ENCODE data around the gene ATXN7L3. TPM values are rescaled to one million over a fixed set of nuclear protein-coding genes. Genes with fewer than 3 reads are reported as not detected.

Gene ATXN7L3
- total RNA-seq, 2 experiments from 2014 or later = 102 to 104 TPM

GRCh38 chr17:44191369-44191768 lies 8.3 kb downstream of the ATXN7L3 start:
- CTCF ChIA-PET = no interaction called here
- POLR2A ChIA-PET = interaction anchor here (0.6 kb wide), 1 partner anchor 8 kb away, joined by 4 read pairs; the partner anchor contains the start of gene ATXN7L3

GRCh38 chr17:44190481-44190880 lies 9.2 kb downstream of the ATXN7L3 start:
- POLR2A ChIA-PET = no interaction called here

DNA sequence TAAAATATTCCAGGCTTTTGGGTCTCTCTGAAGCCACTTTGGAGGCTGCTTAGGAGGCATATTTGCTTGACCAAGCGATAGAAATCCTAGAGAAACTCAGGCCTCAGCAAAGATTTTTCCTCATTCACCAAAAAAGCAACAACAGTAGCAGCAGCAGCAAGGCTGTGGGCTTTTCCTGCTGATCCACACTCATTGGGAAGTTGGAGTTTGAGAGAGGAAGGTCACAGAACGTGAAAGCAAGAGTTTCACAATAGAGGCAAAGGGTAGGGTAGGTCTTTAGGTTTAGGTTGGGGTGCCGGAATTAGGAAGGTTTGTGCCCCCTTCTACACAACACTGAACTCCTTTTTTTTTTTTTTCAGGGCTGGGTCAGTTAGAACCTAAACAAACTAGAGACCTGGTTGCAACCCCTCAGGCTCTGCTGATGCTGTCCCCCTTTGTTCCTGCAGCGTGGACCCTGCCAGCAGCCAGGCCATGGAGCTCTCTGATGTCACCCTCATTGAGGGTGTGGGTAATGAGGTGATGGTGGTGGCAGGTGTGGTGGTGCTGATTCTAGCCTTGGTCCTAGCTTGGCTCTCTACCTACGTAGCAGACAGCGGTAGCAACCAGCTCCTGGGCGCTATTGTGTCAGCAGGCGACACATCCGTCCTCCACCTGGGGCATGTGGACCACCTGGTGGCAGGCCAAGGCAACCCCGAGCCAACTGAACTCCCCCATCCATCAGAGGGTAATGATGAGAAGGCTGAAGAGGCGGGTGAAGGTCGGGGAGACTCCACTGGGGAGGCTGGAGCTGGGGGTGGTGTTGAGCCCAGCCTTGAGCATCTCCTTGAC lies 10.9 kb downstream of the ATXN7L3 start:
- CTCF ChIA-PET = interaction anchor here (0.7 to 5.5 kb wide), 3 partner anchors 10 to 265 kb away, joined by 3 to 19 read pairs (median 3); no protein-coding TSS in a partner anchor

More at GRCh38 chr17:44190481-44190880, 9.2 kb downstream of the ATXN7L3 start:
- CTCF ChIA-PET = interaction anchor here (0.6 kb wide), 1 partner anchor 70 kb away, joined by 6 read pairs; no protein-coding TSS in a partner anchor

GRCh38 chr17:44187131-44187899 lies 12.4 kb downstream of the ATXN7L3 start:
- CTCF ChIA-PET = interaction anchor here (0.8 to 5.5 kb wide), 7 partner anchors 11 to 64 kb away, joined by 3 to 19 read pairs (median 5); partner anchors contain the start of gene HDAC5
- POLR2A ChIA-PET = interaction anchor here (0.7 to 2.0 kb wide), 8 partner anchors 11 to 198 kb away, joined by 3 to 7 read pairs (median 4); partner anchors contain the start of genes HDAC5 and UBTF

More for the DNA sequence above, 10.9 kb downstream of the ATXN7L3 start:
- POLR2A ChIA-PET = interaction anchor here (0.7 kb wide), 1 partner anchor 10 kb away, joined by 10 read pairs; no protein-coding TSS in a partner anchor

- POLR2A ChIA-PET = interaction anchor here (0.6 to 2.0 kb wide), 14 partner anchors 10 to 1128 kb away, joined by 3 to 15 read pairs (median 4); partner anchors contain the start of genes HDAC5 and UBTF
- CTCF ChIA-PET = interaction anchor here (0.8 to 5.5 kb wide), 11 partner anchors 12 to 180 kb away, joined by 3 to 19 read pairs (median 5); partner anchors contain the start of genes GRN and HDAC5
Observed at GRCh38 chr17:44186307-44187130, 13.2 kb downstream of the ATXN7L3 start, which contains the start of gene TMUB2. Gene TMUB2 (plus strand): TSS chr17:44186972. CDS start chr17:44187709, 737 bp downstream.

GRCh38 chr17:44184212-44184810 lies 15.4 kb downstream of the ATXN7L3 start:
- POLR2A ChIA-PET = interaction anchor here (0.7 kb wide), 1 partner anchor 57 kb away, joined by 3 read pairs; no protein-coding TSS in a partner anchor
- CTCF ChIA-PET = interaction anchor here (1.1 to 5.5 kb wide), 5 partner anchors 11 to 147 kb away, joined by 3 to 19 read pairs (median 7); no protein-coding TSS in a partner anchor

- CTCF ChIA-PET = interaction anchor here (2.0 to 5.5 kb wide), 2 partner anchors 14 to 27 kb away, joined by 7 to 19 read pairs; no protein-coding TSS in a partner anchor
- POLR2A ChIA-PET = interaction anchor here (0.6 kb wide), 2 partner anchors 149 to 320 kb away, joined by 3 read pairs; no protein-coding TSS in a partner anchor
Observed at GRCh38 chr17:44183024-44183423, 16.7 kb downstream of the ATXN7L3 start.

DNA sequence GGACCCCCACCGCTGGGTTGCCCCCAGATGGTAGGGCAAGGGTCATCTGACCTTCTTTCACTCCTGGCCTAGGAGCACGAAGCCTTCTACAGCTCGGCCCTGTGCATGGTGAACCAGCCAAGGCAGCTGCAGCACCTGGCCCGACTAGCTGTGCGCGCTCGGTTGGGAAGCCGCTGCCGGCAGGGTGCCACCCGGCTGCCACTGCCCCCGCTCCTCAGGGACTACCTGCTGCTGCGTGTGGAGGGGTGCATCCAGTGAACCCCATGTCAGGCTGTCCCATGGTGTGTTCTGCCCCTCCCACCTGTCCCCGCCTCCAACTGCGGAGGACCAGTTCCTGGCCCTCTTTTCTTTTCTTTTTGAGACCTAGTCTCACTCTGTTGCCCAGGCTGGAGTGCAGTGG lies 21.6 kb downstream of the ATXN7L3 start:
- ChIA-PET CTCF (interaction anchor here (0.5 kb wide), 1 partner anchor 109 kb away, joined by 3 read pairs; no protein-coding TSS in a partner anchor), POLR2A (no interaction called here)

GRCh38 chr17:44177640-44178039 lies 22.0 kb downstream of the ATXN7L3 start:
- CTCF ChIA-PET = interaction anchor here (0.5 kb wide), 1 partner anchor 108 kb away, joined by 3 read pairs; no protein-coding TSS in a partner anchor
- POLR2A ChIA-PET = no interaction called here

- CTCF ChIA-PET = no interaction called here
Observed at GRCh38 chr17:44176671-44177501, 22.8 kb downstream of the ATXN7L3 start.

DNA sequence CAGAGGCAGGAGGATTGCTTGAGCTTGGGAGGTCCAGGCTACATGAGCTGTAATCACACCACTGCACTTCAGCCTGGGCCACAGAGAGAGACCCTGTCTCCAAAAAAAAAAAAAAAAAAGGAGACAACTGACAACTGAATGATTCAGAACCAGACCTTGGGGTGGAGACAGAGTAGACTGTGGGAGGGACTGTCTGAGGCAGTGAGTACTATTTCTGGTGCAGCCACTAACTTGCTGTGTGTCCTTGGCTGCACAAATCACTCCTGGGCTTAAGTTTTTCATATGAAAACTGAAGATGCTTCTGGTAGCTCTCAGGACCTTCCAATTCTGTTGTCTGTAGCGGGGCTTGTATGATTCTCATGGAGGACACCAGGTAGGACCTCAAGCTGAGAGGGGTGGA lies 23.4 kb downstream of the ATXN7L3 start:
- ChIA-PET POLR2A (interaction anchor here (0.6 kb wide), 1 partner anchor 10 kb away, joined by 3 read pairs; no protein-coding TSS in a partner anchor), CTCF (no interaction called here)

More at GRCh38 chr17:44176671-44177501, 22.8 kb downstream of the ATXN7L3 start:
- POLR2A ChIA-PET = interaction anchor here (0.6 kb wide), 1 partner anchor 9 kb away, joined by 3 read pairs; no protein-coding TSS in a partner anchor

DNA sequence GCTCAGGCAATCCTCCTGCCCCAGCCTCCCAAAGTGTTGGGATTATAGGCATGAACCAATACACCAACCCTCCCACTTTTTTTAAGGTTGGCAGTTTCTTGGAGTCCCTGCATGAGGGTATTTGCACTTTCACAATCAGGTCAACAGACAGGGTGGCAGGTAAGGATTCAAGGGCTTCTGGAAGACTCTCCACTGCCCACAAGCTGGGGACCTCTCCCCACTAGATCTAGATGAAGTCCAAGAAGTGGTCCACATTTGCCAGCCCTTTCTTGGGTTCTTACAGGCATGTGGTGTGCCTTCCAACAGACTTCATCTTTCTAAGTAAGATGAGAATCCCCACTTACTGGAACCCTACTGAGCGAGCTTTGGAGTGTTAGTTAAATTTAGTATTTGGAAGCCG lies 25.3 kb downstream of the ATXN7L3 start:
- POLR2A ChIA-PET = interaction anchor here (0.6 kb wide), 1 partner anchor 691 kb away, joined by 4 read pairs; no protein-coding TSS in a partner anchor
- CTCF ChIA-PET = interaction anchor here (0.7 to 1.3 kb wide), 2 partner anchors 12 to 186 kb away, joined by 3 read pairs; partner anchors contain the start of gene TMUB2

DNA sequence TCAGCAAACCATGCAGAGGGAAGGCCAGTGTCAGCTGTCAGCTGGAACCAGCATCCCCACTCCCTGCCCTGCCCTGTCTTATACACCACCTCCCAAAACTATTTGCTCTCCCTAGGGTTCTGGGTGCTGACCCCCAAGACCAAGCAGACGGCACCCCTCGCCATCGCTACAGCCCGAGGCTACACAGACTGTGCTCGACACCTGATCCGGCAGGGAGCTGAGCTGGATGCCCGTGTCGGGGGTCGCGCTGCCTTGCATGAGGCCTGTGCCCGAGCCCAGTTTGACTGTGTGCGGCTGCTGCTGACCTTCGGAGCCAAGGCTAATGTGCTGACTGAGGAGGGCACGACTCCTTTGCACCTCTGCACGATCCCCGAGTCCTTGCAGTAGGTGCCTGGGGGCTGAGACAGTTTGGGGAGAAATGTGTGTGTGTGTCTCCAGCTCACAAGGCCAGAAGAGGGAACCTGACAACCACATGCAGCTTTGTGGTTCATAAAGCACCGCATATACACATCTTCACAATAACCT lies 27.7 kb downstream of the ATXN7L3 start:
- ChIA-PET POLR2A (interaction anchor here (0.6 kb wide), 1 partner anchor 259 kb away, joined by 3 read pairs; no protein-coding TSS in a partner anchor), CTCF (no interaction called here)

GRCh38 chr17:44170499-44171201 lies 29.0 kb downstream of the ATXN7L3 start, which contains the start of gene ASB16:
Gene ASB16 (plus strand): TSS chr17:44170704. CDS start chr17:44170790, 86 bp downstream.
- CTCF ChIA-PET = interaction anchor here (1.3 to 1.7 kb wide), 3 partner anchors 30 to 227 kb away, joined by 4 to 6 read pairs (median 5); no protein-coding TSS in a partner anchor
- POLR2A ChIA-PET = interaction anchor here (0.6 kb wide), 3 partner anchors 11 to 43 kb away, joined by 3 read pairs; no protein-coding TSS in a partner anchor

DNA sequence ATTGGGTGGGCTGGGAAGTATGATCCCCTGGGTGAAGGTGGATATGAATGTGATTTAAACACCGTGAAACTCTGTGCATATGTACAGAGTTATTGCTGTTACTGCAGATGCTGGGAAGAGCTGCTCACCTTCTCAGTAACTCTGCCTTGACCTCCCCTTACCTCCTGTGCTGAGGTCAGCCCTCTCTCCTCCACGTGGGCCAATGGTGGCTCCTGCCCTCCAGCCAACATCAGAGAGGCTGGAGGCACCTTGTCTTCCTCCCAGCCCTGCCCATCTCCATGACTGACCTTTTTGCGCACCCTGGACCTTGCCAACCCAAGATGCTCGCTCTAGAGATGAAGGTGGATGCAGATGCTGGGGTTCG lies 29.6 kb downstream of the ATXN7L3 start:
- POLR2A ChIA-PET = no interaction called here

More for the DNA sequence above, 29.6 kb downstream of the ATXN7L3 start:
- CTCF ChIA-PET = interaction anchor here (1.3 to 1.7 kb wide), 3 partner anchors 29 to 227 kb away, joined by 4 to 6 read pairs (median 5); no protein-coding TSS in a partner anchor

Data from activated CD8-positive, alpha-beta memory T cell treated with anti-CD3 and anti-CD28 coated beads for 36 hours (primary cell).